ENCODE measurements around the gene DLGAP4. TPM values are rescaled to one million over a fixed set of nuclear protein-coding genes. Genes with fewer than 3 reads are reported as not detected.

The DLGAP4 gene
- total and polyA plus RNA-seq, 9 donors: 18.2 to 75.9 (median 53.1) TPM

DNA sequence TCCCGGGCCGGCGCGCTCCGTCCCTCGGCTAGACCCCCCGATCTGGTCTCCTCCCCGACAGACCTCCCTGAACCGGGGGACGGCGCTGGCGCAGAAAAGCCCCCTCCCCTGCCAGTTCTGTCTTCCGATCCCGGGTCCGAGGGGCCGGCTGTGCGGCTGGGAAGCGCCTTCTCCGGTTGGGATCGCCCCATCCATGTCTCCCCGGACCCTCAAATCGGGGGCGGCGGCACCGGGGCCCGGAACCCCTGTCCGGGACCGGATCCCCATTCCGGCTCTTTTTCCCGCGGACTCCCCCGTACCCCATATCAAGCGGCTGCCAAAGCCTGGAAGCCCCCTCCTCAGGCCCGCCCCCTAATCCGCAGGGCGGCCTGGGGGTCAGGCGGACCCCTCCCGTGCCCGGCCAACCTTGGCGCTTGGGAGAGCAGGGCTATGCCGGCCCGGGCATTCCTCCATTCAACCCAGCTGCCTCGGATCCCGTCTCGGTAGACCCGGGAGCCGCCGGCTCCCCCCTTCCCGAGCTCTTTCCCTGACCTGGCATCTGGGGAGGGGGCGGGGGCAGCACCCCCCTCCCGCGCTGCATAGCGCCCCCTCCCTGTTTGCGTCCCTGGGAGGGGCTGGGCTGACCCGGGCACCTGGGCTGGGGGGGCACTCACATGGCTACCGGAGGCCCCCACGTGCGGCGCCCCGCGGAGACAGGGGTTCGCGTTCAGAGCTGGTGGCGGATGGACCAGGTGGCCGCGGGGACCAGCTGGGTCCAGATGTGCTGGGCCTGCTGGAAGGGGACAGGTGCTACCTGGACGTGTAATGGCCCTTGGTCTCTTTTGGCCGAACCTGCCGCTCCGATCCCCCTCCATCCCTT is 643 bp downstream of the DLGAP4 start:
- no peaks in the 10 kb centered on the region for H3K9me3 ChIP-seq
- TF ChIP-seq, protein P1, sequence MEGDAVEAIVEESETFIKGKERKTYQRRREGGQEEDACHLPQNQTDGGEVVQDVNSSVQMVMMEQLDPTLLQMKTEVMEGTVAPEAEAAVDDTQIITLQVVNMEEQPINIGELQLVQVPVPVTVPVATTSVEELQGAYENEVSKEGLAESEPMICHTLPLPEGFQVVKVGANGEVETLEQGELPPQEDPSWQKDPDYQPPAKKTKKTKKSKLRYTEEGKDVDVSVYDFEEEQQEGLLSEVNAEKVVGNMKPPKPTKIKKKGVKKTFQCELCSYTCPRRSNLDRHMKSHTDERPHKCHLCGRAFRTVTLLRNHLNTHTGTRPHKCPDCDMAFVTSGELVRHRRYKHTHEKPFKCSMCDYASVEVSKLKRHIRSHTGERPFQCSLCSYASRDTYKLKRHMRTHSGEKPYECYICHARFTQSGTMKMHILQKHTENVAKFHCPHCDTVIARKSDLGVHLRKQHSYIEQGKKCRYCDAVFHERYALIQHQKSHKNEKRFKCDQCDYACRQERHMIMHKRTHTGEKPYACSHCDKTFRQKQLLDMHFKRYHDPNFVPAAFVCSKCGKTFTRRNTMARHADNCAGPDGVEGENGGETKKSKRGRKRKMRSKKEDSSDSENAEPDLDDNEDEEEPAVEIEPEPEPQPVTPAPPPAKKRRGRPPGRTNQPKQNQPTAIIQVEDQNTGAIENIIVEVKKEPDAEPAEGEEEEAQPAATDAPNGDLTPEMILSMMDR (IDR thresholded peaks at IDR 0.05): no peak
- TF ChIP-seq POLR2A (IDR thresholded peaks at IDR 0.05): no peak
- TF ChIP-seq EP300 (IDR thresholded peaks at IDR 0.05): no peak
- 1 to 3% (median 1%) methylated on average over 62 to 70 of the region's 70 CpGs for WGBS, 3 donors
- peaks cover 3% of the 10 kb centered on the region for H3K4me1 ChIP-seq (ENCODE audit: insufficient read depth)
- intact Hi-C loops (cut with DNase I): loop anchor here in 1 of 4 donors (10.0 kb wide), 1 partner anchor 1248 kb away; no protein-coding TSS in a partner anchor
- H3K27ac ChIP-seq: no peak overlapping the region
- no peaks in the 10 kb centered on the region for H3K27me3 ChIP-seq
- no peak for DNase-seq
- H3K4me3 ChIP-seq: no peak overlapping the region
- H3K36me3 ChIP-seq: no peaks in the 10 kb centered on the region

DNA sequence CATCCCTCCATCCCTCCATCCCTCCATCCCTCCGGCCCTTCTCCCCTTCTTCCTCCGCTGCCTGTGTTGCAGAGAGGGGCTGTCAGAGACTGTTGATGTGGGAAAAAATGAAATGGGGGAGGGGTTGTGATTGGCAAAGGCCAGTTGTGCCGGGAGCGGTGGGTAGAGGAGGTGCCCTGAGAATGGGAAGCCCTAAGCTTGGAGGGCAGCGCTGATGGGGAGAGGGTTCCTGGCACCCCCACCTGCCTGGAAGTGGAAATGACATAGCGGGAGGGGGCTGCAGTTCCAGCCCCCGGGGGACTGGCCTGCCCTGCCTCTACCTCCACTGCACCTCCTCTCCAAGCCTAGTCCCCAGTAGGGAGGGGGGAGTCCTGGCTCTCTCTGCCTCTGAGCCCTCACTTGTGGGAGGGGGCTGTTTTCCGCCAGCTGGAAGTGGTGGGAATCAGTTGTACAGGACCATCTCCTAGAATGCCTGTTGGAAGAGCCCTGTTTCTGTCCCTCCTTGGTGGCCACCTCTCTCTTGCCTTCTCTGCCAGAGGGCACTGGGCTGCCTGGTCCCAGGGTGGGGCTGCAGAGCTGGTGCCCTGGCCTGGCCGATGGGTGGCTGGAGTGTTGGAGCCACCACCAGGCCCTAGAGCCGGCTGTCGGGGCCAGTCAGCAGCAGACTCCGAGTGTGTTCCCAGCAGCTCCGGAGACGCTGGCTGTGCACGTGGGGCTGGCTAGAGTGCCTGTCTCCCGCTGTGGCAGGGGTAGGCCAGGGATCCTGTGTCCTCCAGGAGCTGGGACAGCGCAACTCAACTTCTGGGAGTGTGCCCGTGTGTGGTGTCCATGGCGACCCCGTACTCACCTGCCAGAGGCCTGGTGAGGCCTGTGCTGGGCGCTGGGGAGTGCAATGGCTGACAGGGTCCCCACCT is 1.5 kb downstream of the DLGAP4 start:
- H3K27me3 ChIP-seq: no peaks in the 10 kb centered on the region
- intact Hi-C loops (cut with DNase I): loop anchor here in 1 of 4 donors (10.0 kb wide), 1 partner anchor 1247 kb away; no protein-coding TSS in a partner anchor
- 35 to 52% (median 44%) methylated on average over 20 to 21 of the region's 21 CpGs for WGBS, 3 donors

DNA sequence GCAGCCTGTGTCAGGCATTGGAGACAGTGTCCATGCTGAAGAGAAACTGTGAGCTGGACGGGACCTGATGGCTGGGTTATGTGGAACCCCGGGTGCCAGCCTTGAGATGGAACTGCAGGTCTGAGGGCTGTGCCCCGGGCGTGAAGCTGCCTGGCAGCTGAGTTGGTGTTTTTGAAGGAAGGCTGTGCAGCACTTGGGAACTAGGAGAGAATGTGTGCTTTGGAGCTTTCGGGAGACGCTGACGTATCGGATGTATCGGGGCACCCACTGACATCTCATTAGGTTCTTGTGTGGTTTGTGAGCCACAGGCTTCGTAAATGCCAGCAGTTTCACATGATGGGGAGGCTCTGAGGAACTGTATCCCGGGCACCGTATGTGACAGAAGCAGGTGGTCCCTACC is 2.2 kb downstream of the DLGAP4 start:
- no peaks in the 10 kb centered on the region for H3K36me3 ChIP-seq
- no peak overlapping the region for H3K27ac ChIP-seq
- peaks cover 3% of the 10 kb centered on the region for H3K4me1 ChIP-seq (ENCODE audit: insufficient read depth)
- H3K9me3 ChIP-seq: no peaks in the 10 kb centered on the region
- WGBS, 3 donors: 73 to 79% (median 73%) methylated on average over 12 of the region's 12 CpGs
- no peak for DNase-seq
- H3K27me3 ChIP-seq: no peaks in the 10 kb centered on the region
- no peak overlapping the region for H3K4me3 ChIP-seq
- TF ChIP-seq, protein P1 (IDR thresholded peaks at IDR 0.05): no peak
- TF ChIP-seq POLR2A (IDR thresholded peaks at IDR 0.05) (no peak), EP300 (IDR thresholded peaks at IDR 0.05) (no peak)
- intact Hi-C loops (cut with DNase I): loop anchor here in 1 of 4 donors (10.0 kb wide), 1 partner anchor 1246 kb away; no protein-coding TSS in a partner anchor

More for the DNA sequence above, 1.5 kb downstream of the DLGAP4 start:
- peaks cover 3% of the 10 kb centered on the region for H3K4me1 ChIP-seq (ENCODE audit: insufficient read depth)
- H3K36me3 ChIP-seq: no peaks in the 10 kb centered on the region
- no peaks in the 10 kb centered on the region for H3K9me3 ChIP-seq
- TF ChIP-seq, protein P1 (IDR thresholded peaks at IDR 0.05): no peak
- no peak for DNase-seq
- H3K4me3 ChIP-seq: no peak overlapping the region
- H3K27ac ChIP-seq: no peak overlapping the region

DNA sequence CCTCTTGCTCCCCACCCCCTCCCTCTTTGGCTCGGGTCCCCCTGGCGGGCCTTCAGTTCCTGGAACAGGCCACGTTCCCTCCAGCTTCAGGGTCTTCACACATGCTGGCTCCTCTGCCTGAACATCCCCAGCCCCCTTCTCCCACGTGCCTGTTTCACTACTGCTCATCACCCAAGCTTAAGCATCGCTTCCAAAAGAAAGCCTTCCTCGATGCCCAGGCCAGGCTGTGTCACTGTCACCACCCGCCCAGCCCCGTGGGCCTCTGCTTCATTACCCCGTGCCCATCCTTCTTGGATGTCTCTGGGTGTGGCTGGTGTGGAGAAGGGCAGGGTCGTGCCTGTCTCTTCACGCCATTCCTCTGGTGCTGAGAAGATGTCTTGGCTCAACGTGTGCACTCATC is 2.8 kb downstream of the DLGAP4 start:
- Histone ChIP-seq H3K9me3 (no peaks in the 10 kb centered on the region), H3K4me3 (no peak overlapping the region), H3K27ac (no peak overlapping the region), H3K36me3 (no peaks in the 10 kb centered on the region), H3K27me3 (no peaks in the 10 kb centered on the region), H3K4me1 (ENCODE audit: insufficient read depth) (peaks cover 3% of the 10 kb centered on the region)
- intact Hi-C loops (cut with DNase I): loop anchor here in 1 of 4 donors (10.0 kb wide), 1 partner anchor 1246 kb away; no protein-coding TSS in a partner anchor
- 52 to 56% (median 54%) methylated on average over 12 of the region's 12 CpGs for WGBS, 3 donors
- DNase-seq: no peak
- no peak for TF ChIP-seq EP300 (IDR thresholded peaks at IDR 0.05)
- TF ChIP-seq, protein P1 (IDR thresholded peaks at IDR 0.05): no peak
- TF ChIP-seq POLR2A (IDR thresholded peaks at IDR 0.05): no peak

Data from ovary (tissue), 9 donors.